Erythroblast (primary cell): ENCODE measurements around the gene MLLT10.

Experiments used
- GATA1 ChIP-seq: IDR thresholded peaks from 2 replicates; pipeline ENCODE4 v1.6.1; 2011; ENCODE audit warnings: low read depth, mild to moderate bottlenecking, control low read depth, low read length, moderate library complexity
- POLR2A ChIP-seq: IDR thresholded peaks from 2 replicates; pipeline ENCODE4 v1.6.1; 2011; ENCODE audit warnings: mild to moderate bottlenecking, low read length

DNA sequence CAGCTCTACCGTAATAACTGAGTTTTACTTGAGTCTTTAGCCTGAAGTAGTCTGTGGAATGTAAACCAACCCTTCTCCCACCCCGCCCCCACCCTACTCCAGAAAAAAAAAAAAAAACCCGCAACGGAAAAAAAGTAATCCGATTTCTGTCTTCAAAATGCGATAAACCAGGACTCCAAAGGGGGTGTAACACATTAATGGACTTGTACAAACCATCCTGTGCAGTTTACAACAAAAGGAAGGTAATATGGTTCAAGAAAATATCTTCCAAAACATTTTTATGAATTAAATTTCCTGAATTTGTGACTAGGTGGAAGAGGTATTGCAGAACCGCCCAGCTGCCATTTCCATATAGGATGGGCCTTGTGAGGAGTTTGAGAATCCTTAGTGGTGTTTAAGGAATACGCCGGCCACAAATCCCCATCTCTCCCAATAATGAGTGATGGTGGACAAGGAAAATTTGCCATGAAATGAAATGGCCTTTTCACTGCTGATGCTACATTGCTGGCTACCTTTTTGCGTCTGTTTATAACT lies 19.1 kb upstream of the MLLT10 start:
- no peak for TF ChIP-seq POLR2A
- TF ChIP-seq GATA1 = no peak
